Panc1 (cell line): ENCODE data around the gene CENPC. TPM values are rescaled to one million over a fixed set of nuclear protein-coding genes. Genes with fewer than 3 reads are reported as not detected.

Source experiments
- ATAC-seq: fragments of 200-7000 bp; cut with Tn5 transposase; 2 replicates; pipeline ENCODE4 v1.9.1; 2020; ENCODE audit warnings: mild to moderate bottlenecking, moderate library complexity
- BruUV-seq: library from RNA; stranded (reverse); fragments of 400-500 nt; replicated peaks from 2 replicates; lab custom pipeline; 2021; lab: Mats Ljungman, UMichigan
- CTCF ChIA-PET: fragments of 300-600 bp; sonication (Branson Sonifier 250); formaldehyde crosslinking; loops from one replicate; lab custom pipeline; 2022; ENCODE audit warnings: antibody characterized with exemption; lab: Charles Lee
- POLR2A ChIA-PET: fragments of 300-600 bp; sonication (Branson Sonifier 250); formaldehyde crosslinking; loops from one replicate; lab custom pipeline; 2022; ENCODE audit warnings: antibody characterized with exemption; lab: Charles Lee
- DNase-seq: peaks from one replicate; pipeline ENCODE4 v3.0.0-alpha.2; 2010; ENCODE audit warnings: low read depth, low spot score
- H3K27ac ChIP-seq: 2 replicates; pipeline ENCODE4 v1.5.1; 2011; ENCODE audit warnings: mild to moderate bottlenecking, low read length, inconsistent platforms
- H3K27me3 ChIP-seq: fragments of 200-500 bp; sonication (Bioruptor generic); 2 replicates; pipeline ENCODE4 v1.6.0; 2014; ENCODE audit warnings: low read length, inconsistent platforms; ENCODE audit not compliant: control insufficient read depth, insufficient read depth
- H3K36me3 ChIP-seq: fragments of 200-500 bp; sonication (Bioruptor generic); 2 replicates; pipeline ENCODE4 v1.5.1; 2014; ENCODE audit warnings: inconsistent platforms, mild to moderate bottlenecking, low read length, moderate library complexity; ENCODE audit not compliant: control insufficient read depth, insufficient read depth
- H3K4me1 ChIP-seq: 2 replicates; pipeline ENCODE4 v1.5.1; 2011; ENCODE audit warnings: inconsistent platforms, mild to moderate bottlenecking, low read length, moderate library complexity; ENCODE audit not compliant: control insufficient read depth, insufficient read depth
- H3K4me3 ChIP-seq, 2 experiments: 2 replicates each; pipeline ENCODE4 v1.5.1; 2011 to 2012; ENCODE audit warnings: low read depth in 2 of 2, low read length in 2 of 2, mild to moderate bottlenecking in 2 of 2, inconsistent platforms in 1 of 2, moderate library complexity in 1 of 2
- H3K9me3 ChIP-seq: fragments of 200-500 bp; sonication (Bioruptor generic); 2 replicates; pipeline ENCODE4 v1.5.1; 2014; ENCODE audit warnings: low read depth, mild to moderate bottlenecking, inconsistent platforms, low read length, moderate library complexity; ENCODE audit not compliant: control insufficient read depth, insufficient read depth
- POLR2AphosphoS5 ChIP-seq: IDR thresholded peaks from 2 replicates; pipeline ENCODE4 v1.6.1; 2012; ENCODE audit warnings: mild to moderate bottlenecking, low read depth, low read length, moderate library complexity
- SIN3A ChIP-seq: IDR thresholded peaks from 2 replicates; pipeline ENCODE4 v1.6.1; 2012; ENCODE audit warnings: low read depth, mild to moderate bottlenecking, low read length, moderate library complexity, borderline replicate concordance; ENCODE audit not compliant: insufficient read depth
- TCF7L2 ChIP-seq: IDR thresholded peaks from 2 replicates; pipeline ENCODE4 v1.6.1; 2011; ENCODE audit warnings: mild to moderate bottlenecking, low read depth, low read length, inconsistent platforms
- in situ Hi-C: cut with HindIII; loops from 2 replicates; pipeline ENCODE4 v1.10.0; 2016; ENCODE audit warnings: low sequenced_read_pairs, low pct_unique_long_range_greater_than_20kb
- intact Hi-C: fragments of 100-400 bp; cut with micrococcal nuclease; formaldehyde crosslinking; loops from one replicate; pipeline ENCODE4 v1.10.0; 2022; ENCODE audit not compliant: unreplicated experiment
- total RNA-seq: library from RNA; stranded (reverse); gene quantifications from one replicate; pipeline ENCODE4 v1.2.1, GENCODE V29; 2021; ENCODE audit not compliant: unreplicated experiment
- TF ChIP-seq, protein P1 (sequence below), 2 experiments: IDR thresholded peaks; 2 replicates each; pipeline ENCODE4 v1.6.1; 2011 to 2012; ENCODE audit warnings: low read depth in 2 of 2, control low read depth in 1 of 2, low read length in 1 of 2, mild to moderate bottlenecking in 1 of 2, moderate library complexity in 1 of 2; ENCODE audit not compliant: insufficient read depth in 1 of 2
- TF ChIP-seq, protein P2 (sequence below): fragments of 450-650 bp; IDR thresholded peaks from 2 replicates; pipeline ENCODE4 v1.5.1; 2017; ENCODE audit warnings: mild to moderate bottlenecking

CENPC gene
- total RNA-seq, 1 experiment from 2014 or later: 10.1 TPM

DNA sequence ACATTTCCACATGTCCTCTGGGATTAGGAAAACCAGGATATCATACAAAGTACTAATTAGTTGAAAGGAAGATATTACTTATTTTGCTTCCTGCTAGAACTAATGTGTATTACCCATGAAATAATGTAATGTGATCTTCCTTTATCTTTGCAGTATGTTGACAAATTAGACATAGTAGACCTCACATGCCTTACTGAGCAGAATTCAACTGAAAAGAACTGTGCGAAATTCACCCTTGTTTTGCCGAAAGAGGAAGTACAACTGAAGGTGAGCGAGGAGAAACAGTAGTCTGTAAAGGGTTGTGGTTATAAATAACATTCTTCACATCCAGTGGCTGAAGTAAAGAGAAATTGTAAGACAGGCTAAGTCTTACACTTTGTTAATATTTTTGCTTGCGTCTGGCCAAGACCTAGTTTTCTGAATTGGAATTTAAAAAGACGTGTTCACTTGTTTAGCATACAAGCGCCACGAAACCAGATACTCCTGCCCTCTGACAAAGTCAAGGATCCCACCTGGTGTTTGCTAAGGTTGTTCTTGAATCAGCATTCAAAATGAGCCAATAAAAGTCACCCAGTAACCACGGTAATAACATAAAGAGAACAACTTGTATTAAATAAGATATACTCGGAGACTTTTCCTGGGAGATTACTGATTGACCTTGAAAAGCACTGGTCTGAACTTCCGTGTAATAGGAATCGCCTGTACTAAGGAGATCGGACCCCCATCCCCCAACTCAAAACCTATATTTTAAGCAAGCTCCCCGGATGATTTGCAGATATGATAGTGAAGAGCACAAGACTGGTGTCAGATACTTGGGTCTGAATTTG lies 30.1 kb upstream of the CENPC start:
- no TSS peak for BruUV-seq
- TF ChIP-seq, protein P1, sequence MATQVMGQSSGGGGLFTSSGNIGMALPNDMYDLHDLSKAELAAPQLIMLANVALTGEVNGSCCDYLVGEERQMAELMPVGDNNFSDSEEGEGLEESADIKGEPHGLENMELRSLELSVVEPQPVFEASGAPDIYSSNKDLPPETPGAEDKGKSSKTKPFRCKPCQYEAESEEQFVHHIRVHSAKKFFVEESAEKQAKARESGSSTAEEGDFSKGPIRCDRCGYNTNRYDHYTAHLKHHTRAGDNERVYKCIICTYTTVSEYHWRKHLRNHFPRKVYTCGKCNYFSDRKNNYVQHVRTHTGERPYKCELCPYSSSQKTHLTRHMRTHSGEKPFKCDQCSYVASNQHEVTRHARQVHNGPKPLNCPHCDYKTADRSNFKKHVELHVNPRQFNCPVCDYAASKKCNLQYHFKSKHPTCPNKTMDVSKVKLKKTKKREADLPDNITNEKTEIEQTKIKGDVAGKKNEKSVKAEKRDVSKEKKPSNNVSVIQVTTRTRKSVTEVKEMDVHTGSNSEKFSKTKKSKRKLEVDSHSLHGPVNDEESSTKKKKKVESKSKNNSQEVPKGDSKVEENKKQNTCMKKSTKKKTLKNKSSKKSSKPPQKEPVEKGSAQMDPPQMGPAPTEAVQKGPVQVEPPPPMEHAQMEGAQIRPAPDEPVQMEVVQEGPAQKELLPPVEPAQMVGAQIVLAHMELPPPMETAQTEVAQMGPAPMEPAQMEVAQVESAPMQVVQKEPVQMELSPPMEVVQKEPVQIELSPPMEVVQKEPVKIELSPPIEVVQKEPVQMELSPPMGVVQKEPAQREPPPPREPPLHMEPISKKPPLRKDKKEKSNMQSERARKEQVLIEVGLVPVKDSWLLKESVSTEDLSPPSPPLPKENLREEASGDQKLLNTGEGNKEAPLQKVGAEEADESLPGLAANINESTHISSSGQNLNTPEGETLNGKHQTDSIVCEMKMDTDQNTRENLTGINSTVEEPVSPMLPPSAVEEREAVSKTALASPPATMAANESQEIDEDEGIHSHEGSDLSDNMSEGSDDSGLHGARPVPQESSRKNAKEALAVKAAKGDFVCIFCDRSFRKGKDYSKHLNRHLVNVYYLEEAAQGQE (IDR thresholded peaks at IDR 0.05; ENCODE audit: insufficient read depth in 1 of 2, low read depth in 2 of 2, low read length in 1 of 2): no peak
- TF ChIP-seq SIN3A (no peak), TCF7L2 (no peak), POLR2AphosphoS5 (no peak)
- TF ChIP-seq, protein P2, sequence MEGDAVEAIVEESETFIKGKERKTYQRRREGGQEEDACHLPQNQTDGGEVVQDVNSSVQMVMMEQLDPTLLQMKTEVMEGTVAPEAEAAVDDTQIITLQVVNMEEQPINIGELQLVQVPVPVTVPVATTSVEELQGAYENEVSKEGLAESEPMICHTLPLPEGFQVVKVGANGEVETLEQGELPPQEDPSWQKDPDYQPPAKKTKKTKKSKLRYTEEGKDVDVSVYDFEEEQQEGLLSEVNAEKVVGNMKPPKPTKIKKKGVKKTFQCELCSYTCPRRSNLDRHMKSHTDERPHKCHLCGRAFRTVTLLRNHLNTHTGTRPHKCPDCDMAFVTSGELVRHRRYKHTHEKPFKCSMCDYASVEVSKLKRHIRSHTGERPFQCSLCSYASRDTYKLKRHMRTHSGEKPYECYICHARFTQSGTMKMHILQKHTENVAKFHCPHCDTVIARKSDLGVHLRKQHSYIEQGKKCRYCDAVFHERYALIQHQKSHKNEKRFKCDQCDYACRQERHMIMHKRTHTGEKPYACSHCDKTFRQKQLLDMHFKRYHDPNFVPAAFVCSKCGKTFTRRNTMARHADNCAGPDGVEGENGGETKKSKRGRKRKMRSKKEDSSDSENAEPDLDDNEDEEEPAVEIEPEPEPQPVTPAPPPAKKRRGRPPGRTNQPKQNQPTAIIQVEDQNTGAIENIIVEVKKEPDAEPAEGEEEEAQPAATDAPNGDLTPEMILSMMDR: no peak
- no peaks in the 10 kb centered on the region for H3K27me3 ChIP-seq
- H3K36me3 ChIP-seq: no peaks in the 10 kb centered on the region
- no peak for DNase-seq
- no peak overlapping the region for H3K27ac ChIP-seq
- no peaks in the 10 kb centered on the region for H3K4me1 ChIP-seq
- no peaks in the 10 kb centered on the region for H3K9me3 ChIP-seq
- intact Hi-C loops: no loop called here
- H3K4me3 ChIP-seq: no peak overlapping the region
- ChIA-PET CTCF (no interaction called here), POLR2A (no interaction called here)
- in situ Hi-C loops: no loop called here
- no peak for ATAC-seq

DNA sequence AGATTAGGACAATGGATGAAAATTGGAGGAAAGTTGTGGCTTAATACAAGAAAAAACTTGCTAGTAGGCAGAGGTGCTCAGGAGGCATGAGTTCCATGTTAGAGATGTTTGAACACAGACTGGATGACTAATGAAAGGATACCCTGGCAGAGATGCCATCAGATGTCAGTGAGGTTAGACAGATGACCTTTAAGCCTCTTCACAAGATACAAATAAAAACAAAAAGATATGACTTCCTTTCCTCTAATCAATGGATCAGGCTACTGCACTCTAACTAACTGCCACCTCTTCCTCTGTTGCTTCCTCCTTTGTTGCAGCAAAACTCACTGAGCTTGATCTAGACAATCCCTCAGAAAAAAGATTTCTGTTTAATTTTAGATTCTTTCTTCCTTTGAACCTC lies 27.9 kb upstream of the CENPC start:
- in situ Hi-C loops: no loop called here
- intact Hi-C loops: no loop called here
- Histone ChIP-seq H3K9me3 (no peaks in the 10 kb centered on the region), H3K36me3 (no peaks in the 10 kb centered on the region), H3K27ac (no peak overlapping the region), H3K4me1 (no peaks in the 10 kb centered on the region), H3K27me3 (no peaks in the 10 kb centered on the region), H3K4me3 (no peak overlapping the region)
- ChIA-PET POLR2A (no interaction called here), CTCF (no interaction called here)
- no peak for ATAC-seq
- DNase-seq: no peak
- TF ChIP-seq, protein P1 (IDR thresholded peaks at IDR 0.05; ENCODE audit: insufficient read depth in 1 of 2, low read depth in 2 of 2, low read length in 1 of 2): no peak
- TF ChIP-seq, protein P2: no peak
- TF ChIP-seq SIN3A (no peak), POLR2AphosphoS5 (no peak), TCF7L2 (no peak)
- BruUV-seq: no TSS peak
